ENCODE data around the gene NFIX. TPM values are rescaled to one million over a fixed set of nuclear protein-coding genes. Genes with fewer than 3 reads are reported as not detected.

NFIX gene
- total RNA-seq, 4 donors from 2014 or later: 39.8 to 55.8 (median 48.2) TPM

GRCh38 chr19:13139633-13140311 lies 144.5 kb downstream of the NFIX start:
- Histone ChIP-seq H3K27ac (no peak overlapping the region), H3K4me1 (peaks cover 0 to 11% (median 0%) of the 10 kb centered on the region in 4 donors), H3K27me3 (no peaks in the 10 kb centered on the region), H3K4me3 (no peak overlapping the region), H3K9me3 (no peaks in the 10 kb centered on the region), H3K36me3 (peaks cover 0 to 84% (median 5%) of the 10 kb centered on the region in 3 donors)
- no peak for DNase-seq (ENCODE audit: low spot score in 2 of 2)
- 66 to 70% methylated on average over 9 to 10 of the region's 11 CpGs for WGBS, 2 donors
- no peak for TF ChIP-seq EP300 (IDR thresholded peaks at IDR 0.05)
- no peak for TF ChIP-seq CTCF (IDR thresholded peaks at IDR 0.05)
- TF ChIP-seq POLR2A (IDR thresholded peaks at IDR 0.05): no peak

- WGBS, 2 donors: 60 to 70% methylated on average over 16 of the region's 16 CpGs
- H3K9me3 ChIP-seq: no peaks in the 10 kb centered on the region
- no peak for TF ChIP-seq POLR2A (IDR thresholded peaks at IDR 0.05)
- no peak for TF ChIP-seq EP300 (IDR thresholded peaks at IDR 0.05)
- no peak for TF ChIP-seq CTCF (IDR thresholded peaks at IDR 0.05)
Observed at GRCh38 chr19:13146763-13147563, 151.7 kb downstream of the NFIX start.

More at GRCh38 chr19:13146763-13147563, 151.7 kb downstream of the NFIX start:
- peak in 1 of 2 donors; percentile 35 for DNase-seq (ENCODE audit: low spot score in 2 of 2)
- Histone ChIP-seq H3K27me3 (no peaks in the 10 kb centered on the region), H3K4me1 (peaks cover 0 to 36% (median 8%) of the 10 kb centered on the region in 4 donors), H3K27ac (no peak overlapping the region), H3K36me3 (peaks cover 0 to 46% (median 0%) of the 10 kb centered on the region in 3 donors), H3K4me3 (no peak overlapping the region)

Other genes starting within 250 kb of the NFIX start
- under 1 TPM in 1 of 4 donors, not detected in 3; 0.21 TPM for gene BEST2, start 243.7 kb upstream of the NFIX start, total RNA-seq
- 100 to 1,000 TPM in 1 of 4 donors, 10 to 100 TPM in 3; 27.3 to 109 (median 50.2) TPM for gene HOOK2, start 219.9 kb upstream of the NFIX start, total RNA-seq
- 100 to 1,000 TPM; 421 to 676 (median 613) TPM for gene JUNB, start 204.0 kb upstream of the NFIX start, total RNA-seq
- 100 to 1,000 TPM; 129 to 182 (median 163) TPM for gene PRDX2, start 193.7 kb upstream of the NFIX start, total RNA-seq
- 1 to 10 TPM in 1 of 4 donors, not detected in 3; 4.8 TPM for gene THSD8, start 193.4 kb upstream of the NFIX start, total RNA-seq
- gene RNASEH2A, start 188.9 kb upstream of the NFIX start, total RNA-seq: 1 to 10 TPM; 5.4 to 8.6 (median 6.7) TPM
- gene RTBDN, start 160.9 kb upstream of the NFIX start, total RNA-seq: not detected
- not detected for gene MAST1, start 157.0 kb upstream of the NFIX start, total RNA-seq
- gene DNASE2, start 114.0 kb upstream of the NFIX start, total RNA-seq: 10 to 100 TPM; 38.1 to 59.0 (median 44.2) TPM
- not detected for gene KLF1, start 108.3 kb upstream of the NFIX start, total RNA-seq
- 10 to 100 TPM; 50.4 to 68.0 (median 64.6) TPM for gene GCDH, start 104.3 kb upstream of the NFIX start, total RNA-seq
- gene SYCE2, start 76.2 kb upstream of the NFIX start, total RNA-seq: not detected
- gene FARSA, start 61.8 kb upstream of the NFIX start, total RNA-seq: 10 to 100 TPM; 22.7 to 44.7 (median 32.2) TPM
- gene CALR, start 56.9 kb upstream of the NFIX start, total RNA-seq: 100 to 1,000 TPM; 173 to 398 (median 313) TPM
- 100 to 1,000 TPM in 3 of 4 donors, 10 to 100 TPM in 1; 89.2 to 111 (median 108) TPM for gene RAD23A, start 49.6 kb upstream of the NFIX start, total RNA-seq
- gene GADD45GIP1, start 38.3 kb upstream of the NFIX start, total RNA-seq: 10 to 100 TPM; 41.4 to 68.8 (median 53.5) TPM
- not detected for gene DAND5, start 25.9 kb upstream of the NFIX start, total RNA-seq
- 10 to 100 TPM; 21.1 to 43.5 (median 25.8) TPM for gene LYL1, start 107.4 kb downstream of the NFIX start, total RNA-seq
- 10 to 100 TPM; 38.4 to 92.7 (median 49.2) TPM for gene TRMT1, start 121.3 kb downstream of the NFIX start, total RNA-seq
- gene NACC1, start 122.8 kb downstream of the NFIX start, total RNA-seq: 10 to 100 TPM; 15.3 to 37.1 (median 25.8) TPM
- 100 to 1,000 TPM in 1 of 4 donors, 10 to 100 TPM in 3; 58.6 to 145 (median 86.6) TPM for gene STX10, start 154.9 kb downstream of the NFIX start, total RNA-seq
- gene IER2, start 154.9 kb downstream of the NFIX start, total RNA-seq: 10 to 100 TPM; 37.3 to 77.4 (median 58.3) TPM

Data from tibial nerve (tissue), 4 donors.